Pancreas (tissue), 10 donors: ENCODE results near the gene PPM1A. TPM values are rescaled to one million over a fixed set of nuclear protein-coding genes. Genes with fewer than 3 reads are reported as not detected.

ENCODE experiments used
- ATAC-seq, 4 donors: fragments of 200-7000 bp; cut with Tn5 transposase; one replicate each; pipeline versions ENCODE4 v1.8.0 to v1.9.1; 2020; ENCODE audit warnings: mild to moderate bottlenecking in 4 of 4, moderate library complexity in 4 of 4
- DNase-seq, 6 donors: peaks; one replicate each; pipeline ENCODE4 v3.0.0-alpha.2; 2020
- FAIRE-seq: peaks from 2 replicates; lab custom pipeline; 2012; peaks lifted over from hg19 to GRCh38; lab: Jason Lieb, UNC
- H3K27ac ChIP-seq, 4 donors: fragments of 200-600 bp; sonication (generic); 1 replicate in 3 of 4; 2 replicates in 1 of 4; pipeline versions ENCODE4 v1.5.0 to v1.8.0; 2020
- H3K27me3 ChIP-seq, 4 donors: fragments of 200-600 bp; one replicate each; pipeline ENCODE4 v1.8.0; 2021
- H3K36me3 ChIP-seq, 3 donors: fragments of 200-600 bp; sonication (generic) in 1 of 3; one replicate each; pipeline versions ENCODE4 v1.5.0 to v1.8.0; 2020 to 2021
- H3K4me1 ChIP-seq, 3 donors: fragments of 200-600 bp; one replicate each; pipeline ENCODE4 v1.8.0; 2021
- H3K4me3 ChIP-seq, 4 donors: fragments of 200-600 bp; sonication (generic) in 2 of 4; one replicate each; pipeline versions ENCODE4 v1.5.0 to v1.8.0; 2020 to 2021
- H3K9me3 ChIP-seq, 4 donors: fragments of 200-600 bp; one replicate each; pipeline ENCODE4 v1.8.0; 2021
- CTCF ChIP-seq, 4 donors: fragments of 200-600 bp; sonication (generic) in 3 of 4; IDR thresholded peaks; one replicate each; pipeline versions ENCODE4 v1.5.0 to v1.8.0; 2021; ENCODE audit warnings: antibody characterized with exemption in 4 of 4
- WGBS, 2 donors: extraction: QIAGEN DNeasy Blood & Tissue Kit; methylation state at CpG; one replicate each; pipeline ENCODE4 v1.1.7; 2013; 5-methylcytosine and 5-hydroxymethylcytosine counted together
- intact Hi-C, 3 donors: fragments of 100-400 bp; cut with DNase I; formaldehyde crosslinking; loops; one replicate each; pipeline versions ENCODE4 v1.11.1 to v1.14.2; 2022
- polyA plus RNA-seq, 2 donors: library from polyadenylated mRNA; stranded (reverse); fragments of 200-250 nt; gene quantifications; one replicate each; pipeline ENCODE4 v1.2.3, GENCODE V29; 2013
- total RNA-seq, 6 donors: library from RNA; stranded (reverse); fragmentation: NEBNext Ultra II Directional in 4 of 6; extraction: Animal tissue kit (Norgen Biotek cat#: 25700) in 4 of 6; gene quantifications; one replicate each; pipeline versions ENCODE4 v1.2.1 to v1.2.4, GENCODE V29; 2021 to 2023
- donor health status: healthy with polysubstance abuse.
- donor health status: DM: no; HTN: no; CAD: no; lungs with moderate emphysema.
- donor health status: DM: no; HTN: no; CAD: no.
- donor health status: control.
- donor health status: control.
- donor health status: Bipolar disorder and iron deficiency.
- donor health status: DM: yes; HTN: yes; CAD: no.
- donor health status: DM: no; HTN: no; CAD: no.
- donor health status: DM: no; HTN: no; CAD: no.
- donor health status: DM: yes; HTN: yes; CAD: no.

Gene PPM1A
- total and polyA plus RNA-seq, 8 donors, result 10.0 to 32.3 (median 23.7) TPM

GRCh38 chr14:60276347-60276746 is 27.3 kb downstream of the PPM1A start:
- Histone ChIP-seq H3K9me3 (no peaks in the 10 kb centered on the region), H3K36me3 (no peaks in the 10 kb centered on the region), H3K27me3 (no peaks in the 10 kb centered on the region), H3K4me1 (peaks cover 0 to 24% (median 0%) of the 10 kb centered on the region in 3 donors), H3K27ac (no peak overlapping the region), H3K4me3 (no peak overlapping the region)
- ATAC-seq, result no peak
- no peak for TF ChIP-seq CTCF (IDR thresholded peaks at IDR 0.05)
- intact Hi-C loops, result no loop called here
- DNase-seq, result no peak
- WGBS, 2 donors, result 90 to 97% methylated on average over 2 of the region's 2 CpGs
- no peak for FAIRE-seq

GRCh38 chr14:60277605-60278190 is 28.7 kb downstream of the PPM1A start:
- H3K4me1 ChIP-seq, result peaks cover 0 to 16% (median 0%) of the 10 kb centered on the region in 3 donors
- no peak for FAIRE-seq
- H3K27me3 ChIP-seq, result no peaks in the 10 kb centered on the region
- ATAC-seq, result no peak
- 37 to 40% methylated on average over 2 of the region's 2 CpGs for WGBS, 2 donors
- no peaks in the 10 kb centered on the region for H3K36me3 ChIP-seq
- no peaks in the 10 kb centered on the region for H3K9me3 ChIP-seq
- TF ChIP-seq CTCF (IDR thresholded peaks at IDR 0.05), result no peak
- intact Hi-C loops, result no loop called here
- no peak overlapping the region for H3K27ac ChIP-seq
- H3K4me3 ChIP-seq, result no peak overlapping the region
- DNase-seq, result no peak

- Histone ChIP-seq H3K4me1 (peaks cover 0 to 10% (median 0%) of the 10 kb centered on the region in 3 donors), H3K27me3 (no peaks in the 10 kb centered on the region), H3K27ac (no peak overlapping the region), H3K36me3 (no peaks in the 10 kb centered on the region), H3K4me3 (no peak overlapping the region), H3K9me3 (no peaks in the 10 kb centered on the region)
- ATAC-seq (no peak), FAIRE-seq (no peak), DNase-seq (no peak)
- intact Hi-C loops, result no loop called here
- 49 to 61% methylated on average over 2 of the region's 2 CpGs for WGBS, 2 donors
- no peak for TF ChIP-seq CTCF (IDR thresholded peaks at IDR 0.05)
Measured at GRCh38 chr14:60278350-60278749, 29.3 kb downstream of the PPM1A start.

GRCh38 chr14:60287452-60287851 is 38.4 kb downstream of the PPM1A start:
- no peak for TF ChIP-seq CTCF (IDR thresholded peaks at IDR 0.05)
- H3K27ac ChIP-seq, result no peak overlapping the region
- no peak for ATAC-seq
- H3K9me3 ChIP-seq, result no peaks in the 10 kb centered on the region
- H3K4me3 ChIP-seq, result no peak overlapping the region
- no peaks in the 10 kb centered on the region for H3K27me3 ChIP-seq
- peaks cover 0 to 12% (median 0%) of the 10 kb centered on the region in 3 donors for H3K36me3 ChIP-seq
- H3K4me1 ChIP-seq, result peaks cover 7 to 11% (median 8%) of the 10 kb centered on the region in 3 donors
- no peak for DNase-seq
- intact Hi-C loops, result no loop called here
- no peak for FAIRE-seq

GRCh38 chr14:60288279-60288678 is 39.3 kb downstream of the PPM1A start:
- H3K36me3 ChIP-seq, result peaks cover 0 to 20% (median 0%) of the 10 kb centered on the region in 3 donors
- peak in 1 of 4 donors; percentile 49 for ATAC-seq

More at GRCh38 chr14:60288279-60288678, 39.3 kb downstream of the PPM1A start:
- FAIRE-seq (no peak), DNase-seq (no peak)
- no peak for TF ChIP-seq CTCF (IDR thresholded peaks at IDR 0.05)
- intact Hi-C loops, result no loop called here
- no peaks in the 10 kb centered on the region for H3K9me3 ChIP-seq
- peaks cover 7 to 11% (median 8%) of the 10 kb centered on the region in 3 donors for H3K4me1 ChIP-seq
- H3K27ac ChIP-seq, result no peak overlapping the region
- no peak overlapping the region for H3K4me3 ChIP-seq
- H3K27me3 ChIP-seq, result no peaks in the 10 kb centered on the region
- WGBS, 2 donors, result 43 to 48% methylated on average over 1 of the region's 1 CpG
